WI38 (cell line): ENCODE data around the gene ZFYVE21.

Source experiments
- H3K4me3 ChIP-seq: 2 replicates; pipeline ENCODE4 v1.5.1; 2011; ENCODE audit warnings: low read depth, mild to moderate bottlenecking, control low read depth, low read length
- TF ChIP-seq, protein P1 (sequence below): IDR thresholded peaks from 2 replicates; pipeline ENCODE4 v1.5.1; 2012; ENCODE audit warnings: low read depth, mild to moderate bottlenecking, control low read depth, low read length

Gene ZFYVE21

DNA sequence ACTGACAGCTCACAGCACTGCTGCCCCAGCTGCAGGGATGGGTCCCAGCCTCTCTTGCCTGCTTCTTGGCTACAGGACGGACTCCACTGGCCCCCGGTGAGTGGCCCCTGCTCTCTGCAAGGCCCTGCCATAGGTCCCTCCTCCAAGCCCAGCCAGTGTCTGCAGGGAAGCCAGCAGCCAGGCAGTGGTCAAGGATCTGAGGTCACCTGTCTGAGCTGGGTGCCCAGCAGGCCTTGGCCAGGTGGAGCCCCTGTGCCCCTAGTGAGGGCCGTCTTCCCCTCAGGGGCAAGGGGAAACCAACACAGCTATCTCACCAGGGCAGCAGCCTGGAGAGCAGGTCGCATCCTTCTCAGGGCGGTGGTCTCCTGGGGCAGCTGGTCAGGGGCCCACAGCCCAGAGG lies 13.5 kb upstream of the ZFYVE21 start:
- no peak overlapping the region for H3K4me3 ChIP-seq
- TF ChIP-seq, protein P1, sequence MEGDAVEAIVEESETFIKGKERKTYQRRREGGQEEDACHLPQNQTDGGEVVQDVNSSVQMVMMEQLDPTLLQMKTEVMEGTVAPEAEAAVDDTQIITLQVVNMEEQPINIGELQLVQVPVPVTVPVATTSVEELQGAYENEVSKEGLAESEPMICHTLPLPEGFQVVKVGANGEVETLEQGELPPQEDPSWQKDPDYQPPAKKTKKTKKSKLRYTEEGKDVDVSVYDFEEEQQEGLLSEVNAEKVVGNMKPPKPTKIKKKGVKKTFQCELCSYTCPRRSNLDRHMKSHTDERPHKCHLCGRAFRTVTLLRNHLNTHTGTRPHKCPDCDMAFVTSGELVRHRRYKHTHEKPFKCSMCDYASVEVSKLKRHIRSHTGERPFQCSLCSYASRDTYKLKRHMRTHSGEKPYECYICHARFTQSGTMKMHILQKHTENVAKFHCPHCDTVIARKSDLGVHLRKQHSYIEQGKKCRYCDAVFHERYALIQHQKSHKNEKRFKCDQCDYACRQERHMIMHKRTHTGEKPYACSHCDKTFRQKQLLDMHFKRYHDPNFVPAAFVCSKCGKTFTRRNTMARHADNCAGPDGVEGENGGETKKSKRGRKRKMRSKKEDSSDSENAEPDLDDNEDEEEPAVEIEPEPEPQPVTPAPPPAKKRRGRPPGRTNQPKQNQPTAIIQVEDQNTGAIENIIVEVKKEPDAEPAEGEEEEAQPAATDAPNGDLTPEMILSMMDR: no peak

DNA sequence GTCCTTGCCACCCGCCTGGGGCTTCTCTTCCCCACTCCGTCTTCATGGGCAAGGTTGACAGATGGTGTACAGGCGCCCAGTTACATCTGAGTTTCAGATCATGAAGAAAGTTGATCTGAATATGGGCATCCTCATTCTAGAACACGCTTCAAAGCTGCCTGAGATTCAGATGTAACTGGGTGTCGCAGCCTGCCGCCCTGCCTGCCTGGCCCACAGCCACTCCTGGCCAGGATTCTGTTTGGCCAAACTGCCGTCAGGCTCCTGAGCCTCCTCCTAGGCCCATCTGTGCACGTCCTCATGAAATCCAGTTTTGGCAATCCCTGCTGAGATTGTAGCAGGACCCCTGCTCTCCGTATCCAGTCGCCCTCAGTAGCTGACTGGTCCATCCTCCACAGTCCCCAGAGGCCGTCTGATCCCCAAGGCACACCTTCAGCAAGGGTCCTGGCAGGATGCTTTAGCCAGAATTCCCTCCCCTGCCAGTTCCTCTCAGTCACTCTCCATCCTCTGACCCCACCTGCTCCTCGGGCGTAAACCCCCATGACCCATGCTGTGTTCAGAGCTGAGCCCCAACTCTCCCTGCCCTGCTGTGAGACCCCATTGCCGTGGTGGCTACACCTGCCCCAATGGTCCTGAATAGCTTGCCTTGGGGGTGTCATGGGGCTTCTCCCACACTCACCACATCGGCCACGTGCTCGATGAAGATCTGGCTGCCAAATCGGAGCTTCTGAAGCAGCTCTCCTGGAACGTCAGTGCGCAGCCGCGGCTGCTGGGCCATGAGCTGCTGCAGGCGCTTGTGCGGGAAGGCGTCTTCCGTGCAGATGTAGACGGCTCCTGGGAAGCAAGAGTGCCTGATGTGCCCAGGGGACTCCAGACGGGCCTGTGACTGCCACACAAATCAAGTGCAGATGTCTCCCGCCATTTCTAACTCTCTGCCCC lies 12.8 kb upstream of the ZFYVE21 start:
- TF ChIP-seq, protein P1: no peak
- H3K4me3 ChIP-seq: no peak overlapping the region

DNA sequence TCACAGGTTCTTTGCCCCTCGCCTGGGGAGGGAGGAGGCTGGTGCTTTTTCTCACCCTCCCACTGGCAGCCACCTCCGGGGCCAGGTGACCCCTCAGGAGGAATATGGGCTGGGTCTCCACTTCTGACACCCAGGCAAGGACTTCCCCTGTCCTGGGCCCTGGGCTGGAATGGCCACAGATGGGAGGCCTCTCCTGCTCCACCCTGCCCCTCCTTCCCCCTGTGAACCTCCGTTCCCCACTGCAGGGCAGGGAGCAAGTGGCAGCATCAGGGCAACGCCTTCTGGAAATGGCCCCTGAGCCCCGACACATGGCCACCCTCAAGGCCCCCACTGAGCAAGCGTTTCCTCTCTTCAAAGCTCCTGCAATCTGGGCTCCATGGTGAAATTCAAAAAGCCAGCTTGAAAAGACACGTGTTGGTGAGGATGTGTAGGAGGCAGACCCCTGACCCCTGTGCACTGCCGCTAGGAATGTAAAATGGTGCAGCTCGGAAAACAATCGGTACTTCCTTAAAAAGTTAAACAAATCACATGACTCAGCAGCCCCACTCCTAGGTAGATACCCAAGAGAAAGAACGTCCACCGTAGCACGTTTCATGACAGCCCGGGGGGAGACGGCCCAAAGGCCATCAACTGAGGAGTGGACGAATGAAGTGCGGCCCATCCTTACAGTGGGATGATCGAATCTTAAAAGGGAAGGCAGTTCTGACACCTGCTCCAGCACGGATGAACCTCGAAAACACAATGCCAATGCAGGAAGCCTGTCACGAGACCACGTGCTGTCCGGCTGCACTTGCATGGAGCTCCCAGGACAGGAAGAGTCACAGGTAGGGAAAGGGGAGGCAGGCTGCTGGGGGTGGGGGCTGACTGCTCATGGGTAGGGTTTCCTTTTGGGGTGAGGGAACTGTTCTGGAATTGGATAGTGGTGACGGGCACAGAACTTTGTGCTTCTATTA lies 11.9 kb upstream of the ZFYVE21 start:
- H3K4me3 ChIP-seq: no peak overlapping the region
- TF ChIP-seq, protein P1: no peak

DNA sequence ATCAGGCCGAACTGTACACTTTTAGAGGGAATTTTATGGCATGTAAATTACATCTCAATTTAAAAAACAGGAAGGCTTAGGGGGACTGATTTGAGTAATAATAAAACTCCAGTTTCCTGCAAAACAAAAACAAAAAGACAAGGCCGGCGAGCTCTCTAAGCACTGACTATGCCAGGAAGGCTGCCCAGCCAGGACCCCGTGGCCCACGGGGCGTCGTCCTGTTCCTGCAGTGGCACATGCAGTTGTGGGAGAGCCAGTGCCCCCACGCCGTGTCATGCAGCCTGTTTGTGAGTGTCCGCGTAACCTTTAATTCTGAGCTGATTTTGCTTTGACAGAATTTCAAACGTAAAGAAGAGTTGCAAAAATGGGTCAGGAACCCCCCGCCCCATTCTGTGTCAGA lies 10.9 kb upstream of the ZFYVE21 start:
- H3K4me3 ChIP-seq: no peak overlapping the region
- TF ChIP-seq, protein P1: no peak

DNA sequence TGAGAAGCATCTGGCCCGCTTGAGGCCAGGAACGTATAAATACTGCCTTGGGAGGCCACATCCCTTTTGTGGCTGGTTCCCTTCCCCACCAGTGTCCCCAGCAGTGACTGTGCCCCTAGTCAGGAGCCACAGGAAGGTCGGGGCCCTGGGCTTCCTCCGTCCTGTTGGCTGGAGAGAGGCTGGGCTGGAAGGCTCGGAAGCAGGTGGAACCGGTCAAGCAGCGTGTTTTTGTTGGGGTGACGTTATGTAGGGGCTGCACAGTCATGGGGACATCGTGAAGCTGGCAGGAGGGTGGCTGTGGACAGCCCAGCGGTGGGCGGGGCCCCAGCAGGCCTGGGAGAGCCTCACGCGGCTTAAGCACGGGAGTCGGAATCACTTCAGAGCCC lies 10.5 kb upstream of the ZFYVE21 start:
- TF ChIP-seq, protein P1: no peak
- H3K4me3 ChIP-seq: no peak overlapping the region

DNA sequence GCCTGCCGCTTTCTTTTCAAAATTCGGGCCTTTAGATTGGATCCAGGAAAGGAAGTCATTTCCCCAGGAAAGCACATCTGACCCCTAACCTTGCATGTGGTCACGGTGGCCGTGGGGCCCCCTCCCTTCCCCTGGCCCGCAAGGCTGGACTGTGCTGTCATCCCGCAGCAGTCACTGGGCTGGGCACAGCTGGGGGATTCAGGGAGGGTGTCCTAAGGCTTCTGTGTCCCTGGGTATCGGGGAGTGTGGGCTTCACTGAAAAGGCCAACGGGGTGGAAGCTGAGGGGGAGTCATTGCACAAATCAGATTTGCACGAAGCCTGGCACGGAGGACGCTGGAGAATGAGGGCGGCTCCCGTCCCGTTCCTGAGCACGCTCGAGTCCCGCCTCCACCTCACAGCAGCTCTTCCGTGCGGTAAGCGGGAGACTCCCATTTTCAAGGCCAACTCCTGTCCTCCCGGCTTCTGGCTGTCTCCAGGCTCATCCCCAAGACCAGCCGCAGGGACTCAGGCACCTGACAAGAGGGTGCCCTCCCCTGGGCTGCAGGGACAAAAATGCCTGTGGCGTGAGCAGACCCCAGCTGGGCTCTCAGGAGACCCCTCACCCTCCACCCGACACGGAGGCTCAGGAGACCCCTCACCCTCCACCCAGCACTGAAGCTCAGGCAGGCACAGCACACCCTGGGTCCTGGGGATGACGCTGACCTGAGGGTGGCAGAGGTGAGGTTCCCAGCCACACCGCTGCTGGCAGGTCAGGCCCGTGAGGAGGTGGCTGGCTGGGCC lies 9.9 kb upstream of the ZFYVE21 start:
- H3K4me3 ChIP-seq: no peak overlapping the region
- TF ChIP-seq, protein P1: no peak
